Stimulated activated CD4-positive, alpha-beta T cell treated with anti-CD3 and anti-CD28 coated beads, Interleukin-4, amount 100 ng/mL, for 4 hours (primary cell): ENCODE results near the gene IL37.
"Not testable (repeated sequence)": the region's sequence is repeated elsewhere in the genome, so short reads cannot be mapped to it uniquely, and the experiment has no call there.

Experiments
- DNase-seq, 2 experiments: peaks; one replicate each; pipeline ENCODE4 v3.0.0-alpha.2; 2020

The IL37 gene

GRCh38 chr2:112891385-112891831, 19.6 kb upstream of the IL37 start:
- DNase-seq, result no peak

DNA sequence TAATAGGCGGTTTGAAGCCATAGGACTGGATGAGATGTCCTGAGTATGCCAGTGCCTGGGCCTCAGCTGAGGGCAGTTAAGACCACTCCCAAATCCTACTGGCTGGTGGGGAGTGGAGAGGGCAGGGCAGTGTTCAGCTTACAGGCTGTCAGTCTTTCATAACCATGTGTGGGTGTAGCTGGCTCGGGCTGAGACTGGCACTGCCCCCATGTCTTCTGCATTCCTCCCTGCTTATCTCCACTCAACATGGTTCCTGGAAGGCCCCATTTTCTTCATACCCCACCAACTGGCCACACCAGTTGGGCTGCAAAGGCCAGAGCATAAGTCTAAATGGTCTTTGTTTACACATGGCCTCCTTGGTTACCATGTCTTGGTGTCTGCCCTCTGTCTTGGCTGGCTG, 17.2 kb upstream of the IL37 start:
- no peak for DNase-seq

- DNase-seq, result no peak
Measured at GRCh38 chr2:112896909-112897623, 13.9 kb upstream of the IL37 start.

DNA sequence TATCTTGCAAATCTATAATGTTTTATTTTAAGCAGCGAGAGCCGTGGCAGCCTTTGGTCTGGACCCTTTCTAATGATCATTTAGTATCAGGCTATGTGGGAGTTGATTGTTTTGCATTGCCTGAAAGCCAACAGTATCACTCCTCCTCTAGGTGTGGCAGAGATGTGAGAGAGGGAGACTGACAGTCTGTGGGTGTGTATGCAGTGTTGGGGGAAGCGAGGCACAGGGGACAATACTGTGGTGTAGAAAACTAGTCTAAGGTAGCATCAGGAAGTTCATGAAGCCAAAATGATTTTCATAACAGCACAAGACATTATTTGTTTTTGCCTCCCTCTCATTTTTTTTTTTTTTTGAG, 13.4 kb upstream of the IL37 start:
- no peak for DNase-seq

DNA sequence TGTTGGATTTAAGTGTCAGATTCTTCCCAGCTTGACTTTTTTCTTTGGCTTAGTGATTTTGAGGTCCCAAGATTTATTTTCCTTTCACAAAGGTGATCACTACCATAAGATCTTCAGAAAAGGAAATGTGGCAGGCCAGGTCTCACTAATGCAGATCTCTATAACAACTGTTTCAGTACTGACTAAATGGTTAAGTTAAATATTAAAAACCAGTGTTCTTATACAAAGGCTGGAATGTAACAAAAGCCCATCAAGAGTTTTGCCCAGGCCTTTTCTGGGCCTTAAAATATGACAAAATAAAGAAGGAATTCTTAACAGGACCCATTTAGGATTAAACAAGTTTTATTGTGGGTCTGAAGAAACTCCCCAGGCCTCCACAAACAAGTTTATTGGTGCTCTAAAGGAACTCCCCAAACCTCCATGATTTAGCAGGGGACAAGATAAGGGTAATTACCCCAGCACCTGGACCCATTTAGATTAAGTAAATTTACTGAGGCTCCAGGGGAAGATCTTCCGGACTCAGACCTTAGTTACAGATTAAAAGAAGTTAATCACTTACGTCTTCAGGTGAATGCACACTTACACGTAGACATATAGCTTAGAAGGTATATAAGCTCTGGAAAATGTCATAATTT, 9.4 kb upstream of the IL37 start:
- DNase-seq, result not testable (repeated sequence)

GRCh38 chr2:112902816-112903215, 8.1 kb upstream of the IL37 start:
- DNase-seq, result no peak

DNA sequence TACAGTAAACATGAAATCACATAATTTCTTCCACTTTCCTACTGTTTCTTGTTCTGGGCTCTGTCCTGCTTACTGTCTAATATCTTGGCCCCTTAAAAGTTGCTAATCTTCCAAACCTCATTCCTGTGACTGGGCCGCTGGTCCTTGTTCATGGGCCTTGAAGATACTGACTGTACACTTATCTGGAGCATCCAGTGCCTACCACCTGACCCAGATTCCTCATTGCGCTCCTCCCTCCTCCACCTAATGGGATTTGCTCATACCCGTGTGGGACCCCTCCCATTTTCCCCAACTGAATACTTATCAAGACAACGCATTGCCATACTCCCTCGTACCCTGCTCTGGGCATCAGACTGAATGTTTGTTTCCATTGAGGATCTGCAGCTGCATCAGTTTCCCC, 6.1 kb upstream of the IL37 start:
- no peak for DNase-seq

DNA sequence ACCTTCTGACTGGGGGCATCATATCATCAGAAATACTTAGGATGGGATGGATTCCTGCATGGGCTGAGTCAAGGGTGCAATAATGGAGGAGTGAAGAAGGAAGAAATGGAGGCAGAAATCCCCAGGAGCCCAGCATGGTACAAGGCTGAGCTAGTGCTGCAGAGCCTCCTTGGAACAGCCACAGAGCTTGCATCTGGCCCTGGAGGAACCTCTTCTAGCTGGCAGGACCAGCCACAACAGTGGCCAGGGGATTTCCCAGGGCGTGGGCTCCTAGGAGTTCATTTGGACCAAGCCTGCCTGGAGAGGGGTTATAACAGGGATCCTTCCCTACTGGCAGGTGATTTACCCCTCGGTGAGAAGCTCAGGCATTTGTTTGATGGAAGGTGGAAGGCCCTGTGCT, 4.7 kb upstream of the IL37 start:
- no peak for DNase-seq

DNA sequence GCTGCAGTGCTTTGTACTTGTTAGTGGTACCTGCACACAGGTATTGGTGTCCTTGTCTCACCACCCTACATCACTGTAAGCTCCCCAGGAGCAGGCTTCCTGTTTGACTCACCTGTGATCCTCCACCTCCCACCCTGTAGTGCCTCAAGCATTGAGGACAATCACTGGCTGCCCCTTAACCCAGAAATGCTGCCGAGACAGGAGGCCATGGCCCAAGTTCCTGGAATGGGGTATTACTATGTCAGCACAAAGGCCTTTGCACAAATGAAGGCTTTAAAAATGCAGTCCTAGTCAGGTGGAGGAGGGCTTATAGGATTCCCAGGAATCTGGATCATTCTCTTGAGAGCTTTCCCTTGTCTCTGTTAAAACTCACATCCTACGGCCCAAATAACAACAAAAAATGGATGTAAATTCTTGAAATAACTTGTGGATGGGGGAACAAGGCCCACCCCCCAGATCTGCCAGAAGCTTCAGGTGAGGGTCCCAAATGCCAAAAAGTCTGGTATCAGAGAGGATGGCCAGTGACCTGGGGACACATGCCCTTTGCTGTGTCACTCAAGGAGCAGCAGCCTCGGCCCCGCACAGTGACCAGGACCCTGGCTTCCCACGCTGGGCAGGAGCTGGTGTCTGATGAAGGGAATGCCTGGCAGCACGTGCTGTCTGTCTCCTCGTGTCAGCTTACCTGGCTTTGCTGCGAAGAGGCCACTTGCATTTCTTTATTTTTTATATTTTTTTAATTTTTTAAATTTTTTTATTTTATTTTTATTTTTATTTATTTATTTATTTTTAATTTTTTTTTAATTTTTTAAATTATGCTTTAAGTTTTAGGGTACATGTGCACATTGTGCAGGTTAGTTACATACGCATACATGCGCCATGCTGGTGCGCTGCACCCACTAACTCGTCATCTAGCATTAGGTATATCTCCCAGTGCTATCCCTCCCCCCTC, 3.7 kb upstream of the IL37 start:
- DNase-seq, result no peak

DNA sequence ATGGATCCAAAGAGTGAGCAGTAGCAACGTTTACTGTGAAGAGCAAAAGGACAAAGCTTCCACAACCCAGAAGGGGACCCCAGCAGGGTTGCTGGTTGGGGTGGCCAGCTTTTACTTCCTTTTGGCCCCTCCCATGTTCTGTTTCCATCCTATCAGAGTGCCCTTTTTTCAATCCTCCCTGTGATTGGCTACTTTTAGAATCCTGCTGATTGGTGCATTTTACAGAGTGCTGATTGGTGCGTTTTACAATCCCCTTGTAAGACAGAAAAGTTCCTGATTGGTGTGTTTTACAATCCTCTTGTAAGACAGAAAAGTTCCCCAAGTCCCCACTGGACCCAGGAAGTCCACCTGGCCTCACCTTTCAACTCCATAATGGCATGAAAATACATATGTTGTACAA, 2.4 kb upstream of the IL37 start:
- DNase-seq, result not testable (repeated sequence)

- no peak for DNase-seq
Measured at GRCh38 chr2:112910219-112910618, 746 bp upstream of the IL37 start.

DNA sequence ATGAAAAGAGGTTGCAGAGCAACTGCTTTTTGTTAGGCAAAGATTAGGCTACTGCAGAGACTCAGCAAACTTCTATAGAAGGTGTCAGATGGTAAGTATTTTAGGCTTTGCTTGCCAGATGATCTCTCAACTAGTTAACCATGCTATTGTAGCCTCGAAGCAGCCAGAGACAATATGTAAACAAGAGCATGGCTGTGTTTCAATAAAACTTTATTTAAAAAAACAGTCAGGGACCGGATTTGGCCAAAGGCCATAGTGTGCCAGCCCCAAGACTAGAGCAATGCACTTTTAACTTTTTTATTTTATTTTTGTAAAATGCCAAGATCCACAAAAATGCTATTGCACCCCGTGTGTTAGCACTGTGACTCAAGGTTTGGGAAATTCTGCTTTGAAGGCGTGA, 1.4 kb downstream of the IL37 start:
- no peak for DNase-seq

DNA sequence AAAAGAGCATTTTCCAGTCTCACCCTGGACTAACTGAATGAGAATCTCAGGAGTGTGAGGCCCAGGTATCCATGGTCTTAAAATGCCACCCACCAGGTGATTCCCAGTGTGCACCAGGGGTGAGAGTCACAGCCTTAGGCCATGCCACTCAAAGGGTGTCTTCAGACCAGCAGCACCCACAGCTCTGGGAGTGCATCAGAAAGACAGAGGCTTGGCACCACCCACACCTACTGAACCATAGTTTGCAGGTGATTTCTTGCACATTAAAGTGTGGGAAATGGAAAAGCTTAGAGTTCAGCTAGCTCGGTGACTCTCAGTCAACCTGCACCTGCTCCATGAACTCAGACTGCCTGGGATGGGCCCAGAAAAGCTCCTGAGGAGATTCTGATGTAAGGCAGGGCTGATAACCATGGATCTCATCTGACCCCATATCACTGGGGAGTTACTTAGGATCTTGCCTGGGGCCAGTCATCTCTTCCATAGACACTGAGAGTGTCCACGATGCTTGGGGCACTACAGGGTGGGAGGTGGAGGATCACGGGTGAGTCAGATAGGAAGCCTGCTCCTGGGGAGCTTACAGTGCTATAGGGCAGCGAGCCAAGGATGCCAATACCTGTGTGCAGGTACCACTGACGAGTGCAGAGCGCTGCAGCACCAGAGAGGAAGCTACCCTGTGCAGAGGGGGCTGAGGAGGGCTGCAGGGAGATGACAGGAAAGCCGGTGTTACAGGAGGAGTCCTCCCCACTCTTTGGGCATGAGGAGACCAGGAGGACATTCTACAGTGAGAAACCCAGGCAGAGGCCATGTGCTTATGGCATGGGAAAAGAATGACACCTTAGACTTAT, 4.6 kb downstream of the IL37 start:
- DNase-seq, result no peak

- no peak for DNase-seq
Measured at GRCh38 chr2:112916145-112916571, 5.2 kb downstream of the IL37 start.

GRCh38 chr2:112916625-112917247, 5.8 kb downstream of the IL37 start:
- no peak for DNase-seq

GRCh38 chr2:112917856-112918255, 6.9 kb downstream of the IL37 start:
- DNase-seq, result no peak

DNA sequence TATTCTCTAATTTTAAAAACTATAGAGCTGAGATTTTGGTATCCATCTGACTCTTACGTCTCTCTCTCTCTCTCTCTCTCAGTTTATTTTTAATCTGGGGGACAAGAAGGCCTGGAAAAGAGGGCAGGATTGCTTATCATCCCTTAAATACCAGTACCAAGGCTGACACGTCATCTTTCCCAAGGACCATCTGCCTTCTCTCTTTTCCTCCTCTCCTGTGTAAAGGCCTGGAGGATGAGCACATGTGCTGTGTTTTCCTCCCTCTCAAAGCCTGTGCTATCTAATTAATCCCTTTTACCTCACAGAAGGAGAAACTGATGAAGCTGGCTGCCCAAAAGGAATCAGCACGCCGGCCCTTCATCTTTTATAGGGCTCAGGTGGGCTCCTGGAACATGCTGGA, 7.3 kb downstream of the IL37 start:
- DNase-seq, result no peak

DNA sequence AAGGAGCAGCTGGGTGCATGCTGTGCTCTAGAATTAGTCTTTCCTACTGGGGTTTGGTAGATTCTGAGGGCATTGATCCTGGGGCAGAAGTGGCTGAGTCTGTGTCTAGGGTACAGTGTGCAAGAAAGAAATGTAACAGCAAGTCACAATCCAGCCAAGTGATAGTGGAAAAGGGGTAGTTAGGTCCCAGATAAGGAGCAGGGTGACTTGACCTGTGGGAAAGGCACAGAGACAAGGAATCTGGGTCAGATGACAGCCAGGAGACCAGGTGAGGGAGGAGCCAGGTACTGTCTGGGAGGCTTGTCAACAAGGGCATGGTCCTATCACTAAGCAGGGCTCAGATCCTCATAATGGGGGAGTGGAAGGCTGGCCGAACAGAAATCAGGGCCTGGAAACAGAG, 8.1 kb downstream of the IL37 start:
- DNase-seq, result no peak

- no peak for DNase-seq
Measured at GRCh38 chr2:112920923-112921532, 10.1 kb downstream of the IL37 start.

DNA sequence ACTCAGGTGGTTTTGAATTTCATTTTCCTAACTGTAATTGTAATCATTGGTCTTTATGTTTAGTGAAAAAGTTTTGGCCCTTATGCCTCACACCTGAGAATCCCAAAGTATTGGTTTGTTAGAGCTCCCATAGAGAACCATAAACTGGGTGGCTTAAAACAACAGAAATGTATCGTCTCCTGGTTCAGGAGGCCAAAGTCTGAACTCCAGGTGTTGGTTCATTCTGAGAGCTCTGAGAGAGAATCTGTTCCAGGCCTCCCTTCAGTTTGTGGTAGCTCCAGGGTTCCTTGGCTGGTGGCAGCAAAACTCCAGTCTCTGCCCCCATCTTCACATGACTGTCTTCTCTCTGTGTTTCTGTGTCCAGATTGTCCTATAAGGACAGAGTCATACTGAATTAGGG, 11.0 kb downstream of the IL37 start:
- no peak for DNase-seq

DNA sequence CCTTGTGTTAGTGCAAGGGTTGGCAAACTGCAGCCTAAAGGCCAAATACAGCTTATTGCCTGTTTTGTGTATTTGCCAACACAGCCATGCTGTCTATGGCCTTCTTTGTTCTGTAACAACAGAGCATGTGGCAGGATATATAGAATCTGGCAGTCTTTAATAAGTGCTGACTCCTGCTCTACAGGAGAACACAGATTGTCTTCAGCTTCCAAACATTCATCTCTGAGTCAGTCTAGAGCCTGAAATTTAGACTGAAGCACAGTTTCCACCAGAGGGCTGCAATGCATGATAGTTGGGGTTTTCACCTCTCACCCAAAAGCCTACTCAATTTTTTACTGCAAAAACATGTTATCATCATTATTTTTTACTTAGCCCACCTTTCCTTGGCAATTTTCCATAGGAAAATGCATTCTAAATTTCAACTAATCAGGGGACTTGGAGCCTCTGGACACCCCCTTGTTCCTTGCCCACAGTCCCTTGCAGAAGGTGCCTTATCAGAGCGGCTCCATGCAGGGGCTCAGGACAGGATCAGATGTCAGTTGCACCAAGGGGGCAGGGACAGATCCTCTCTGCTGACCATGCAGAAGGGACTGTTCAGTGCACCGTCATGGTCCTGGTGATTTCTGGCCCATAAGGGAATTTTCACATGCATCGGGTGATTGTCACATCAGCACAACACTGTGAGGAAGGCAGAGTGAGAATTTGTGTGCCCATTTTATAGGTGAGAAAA, 12.4 kb downstream of the IL37 start:
- no peak for DNase-seq
